HG03045 (cell line): ENCODE data around the gene BPTF.
A peak's percentile ranks its signal among the peaks of the same experiment; 100 is the strongest.
"Not testable (repeated sequence)": the region's sequence is repeated elsewhere in the genome, so short reads cannot be mapped to it uniquely, and the experiment has no call there.

ENCODE experiments used
- ATAC-seq: cut with Tn5 transposase; IDR thresholded peaks from one replicate; pipeline ENCODE4 v1.9.1; 2021; ENCODE audit warnings: mild to moderate bottlenecking, moderate library complexity; ENCODE audit not compliant: unreplicated experiment

The BPTF gene

GRCh38 chr17:67824735-67825626 lies at the start of gene BPTF:
BPTF (plus strand) TSS chr17:67825503; CDS start chr17:67825725, 222 bp downstream.
- ATAC-seq: peak; percentile 88

GRCh38 chr17:67779098-67779672 lies 46.1 kb upstream of the BPTF start:
- ATAC-seq: no peak

DNA sequence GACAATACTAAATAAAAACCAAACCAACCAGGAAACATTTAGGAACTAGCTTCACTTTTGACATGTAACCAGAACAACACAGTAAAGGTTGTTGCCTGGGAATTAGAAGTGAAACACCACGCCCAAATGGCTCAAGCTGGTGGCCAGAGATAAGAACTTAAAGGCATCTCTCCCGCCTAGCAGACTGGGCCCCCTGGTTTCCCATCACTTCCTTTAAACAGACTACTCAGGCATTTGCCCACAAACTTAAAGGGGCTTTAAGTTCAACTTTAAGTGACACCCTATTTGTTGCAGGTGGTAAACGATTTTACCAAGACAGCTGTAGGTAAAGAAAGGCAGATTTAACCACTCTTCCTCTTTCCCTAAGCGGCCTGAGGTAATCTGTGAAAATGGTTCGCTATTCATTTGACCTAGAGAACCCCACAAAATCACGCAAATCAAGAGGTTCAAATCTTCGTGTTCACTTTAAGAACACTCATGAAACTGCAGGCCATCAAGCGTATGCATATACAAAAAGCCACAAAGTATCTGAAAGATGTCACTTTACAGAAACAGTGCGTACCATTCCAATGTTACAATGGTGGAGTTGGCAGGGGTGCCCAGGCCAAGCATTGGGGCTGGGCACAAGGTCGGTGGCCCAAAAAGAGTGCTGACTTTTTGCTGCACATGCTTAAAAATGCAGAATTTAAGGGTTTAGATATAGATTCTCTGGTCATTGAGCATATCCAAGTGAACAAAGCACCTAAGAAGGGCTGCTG lies 40.8 kb upstream of the BPTF start:
- ATAC-seq: no peak

- no peak for ATAC-seq
These were observed 40.2 kb upstream of the BPTF start for GRCh38 chr17:67785122-67785477.

DNA sequence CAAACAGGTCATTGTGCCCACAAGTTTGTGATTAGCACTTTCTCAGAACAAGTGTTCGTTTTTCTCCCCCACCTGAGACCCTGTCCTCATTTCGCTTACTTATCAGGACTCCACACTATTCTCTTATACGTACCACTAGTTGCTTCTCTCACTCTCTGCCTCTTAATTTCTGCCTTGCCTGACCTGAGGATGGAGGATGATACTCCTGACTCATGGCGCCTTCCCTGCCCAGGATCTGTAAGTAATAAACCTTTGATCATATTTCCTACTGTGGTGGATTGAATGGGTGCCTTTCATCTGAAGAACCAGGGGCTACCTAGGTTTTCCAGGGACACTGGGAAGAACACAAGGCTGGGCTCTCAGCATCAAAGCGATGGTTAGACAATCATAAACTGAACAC lies 39.8 kb upstream of the BPTF start:
- ATAC-seq: no peak

DNA sequence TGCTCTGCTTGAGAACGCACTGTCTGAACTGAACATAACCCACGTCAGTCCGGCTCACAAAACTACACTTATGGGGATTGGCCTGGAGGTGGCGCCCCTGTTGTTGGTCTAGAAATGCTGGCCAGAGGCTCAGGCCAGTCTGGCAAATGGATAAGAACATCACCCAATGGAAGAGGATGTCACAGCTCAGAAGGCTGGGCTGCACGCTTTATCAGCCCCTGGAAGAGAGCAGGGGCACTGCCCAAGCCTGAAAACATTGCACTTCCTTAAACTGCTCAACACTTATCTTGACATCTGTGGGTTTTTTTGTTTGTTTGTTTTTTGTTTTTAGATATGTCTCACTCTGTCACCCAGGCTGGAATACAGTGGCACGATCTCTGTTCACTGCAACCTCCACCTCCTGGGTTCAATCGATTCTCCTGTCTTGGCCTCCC lies 24.8 kb upstream of the BPTF start:
- no peak for ATAC-seq

DNA sequence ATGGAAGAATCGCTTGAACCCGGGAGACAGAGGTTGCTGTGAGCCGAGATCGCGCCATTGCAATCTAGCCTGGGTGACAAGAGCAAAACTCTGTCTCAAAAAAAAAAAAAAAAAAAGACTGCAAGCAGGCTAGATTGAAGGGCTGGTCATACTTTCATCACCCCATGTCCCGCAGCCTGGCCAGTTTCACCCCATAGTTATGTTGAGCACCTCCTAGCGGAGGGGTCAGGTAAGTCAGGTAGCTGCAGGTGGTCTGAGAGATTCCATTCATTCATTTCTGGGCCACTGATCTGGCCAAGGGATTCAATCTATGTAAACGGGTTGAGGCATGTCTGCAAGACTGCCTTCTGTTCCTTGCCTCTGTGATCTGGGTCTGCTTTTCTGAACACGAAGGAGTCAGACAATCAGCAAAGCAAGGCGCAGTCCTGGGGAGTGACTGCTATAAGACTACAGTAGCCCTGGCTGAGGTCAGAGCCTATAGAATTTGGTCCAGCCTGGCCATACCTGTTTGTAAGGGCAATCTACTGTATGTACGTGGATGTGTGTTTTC lies 23.6 kb upstream of the BPTF start:
- no peak for ATAC-seq

- no peak for ATAC-seq
These were observed 14.8 kb upstream of the BPTF start for GRCh38 chr17:67810464-67810863.

- ATAC-seq: not testable (repeated sequence)
These were observed 12.9 kb upstream of the BPTF start for GRCh38 chr17:67812380-67812779.

DNA sequence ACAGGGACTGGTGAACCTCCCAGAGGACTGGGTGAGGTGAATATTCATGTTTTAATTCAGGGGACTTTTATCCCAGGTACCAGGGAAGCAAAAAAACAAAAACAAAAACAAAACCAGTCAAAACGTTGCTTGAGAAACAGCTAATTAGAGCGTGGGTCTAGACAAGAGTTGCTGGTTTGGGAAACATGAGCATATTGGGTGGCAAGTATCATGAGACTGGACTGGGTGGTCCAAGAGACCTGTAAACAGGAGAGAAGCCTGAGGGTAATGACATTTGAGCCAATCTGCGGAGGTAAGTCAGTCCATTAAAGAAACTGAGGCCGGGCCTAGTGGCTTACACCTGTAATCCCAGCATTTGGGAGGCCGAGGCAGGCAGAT lies 11.5 kb upstream of the BPTF start:
- ATAC-seq: peak; percentile 7

GRCh38 chr17:67818110-67819002 lies 6.9 kb upstream of the BPTF start:
- ATAC-seq: no peak

GRCh38 chr17:67819722-67820121 lies 5.6 kb upstream of the BPTF start:
- ATAC-seq: no peak

- no peak for ATAC-seq
These were observed 3.4 kb upstream of the BPTF start for GRCh38 chr17:67821871-67822367.

- peak; percentile 46 for ATAC-seq
These were observed 611 bp downstream of the BPTF start for GRCh38 chr17:67825627-67826601.

DNA sequence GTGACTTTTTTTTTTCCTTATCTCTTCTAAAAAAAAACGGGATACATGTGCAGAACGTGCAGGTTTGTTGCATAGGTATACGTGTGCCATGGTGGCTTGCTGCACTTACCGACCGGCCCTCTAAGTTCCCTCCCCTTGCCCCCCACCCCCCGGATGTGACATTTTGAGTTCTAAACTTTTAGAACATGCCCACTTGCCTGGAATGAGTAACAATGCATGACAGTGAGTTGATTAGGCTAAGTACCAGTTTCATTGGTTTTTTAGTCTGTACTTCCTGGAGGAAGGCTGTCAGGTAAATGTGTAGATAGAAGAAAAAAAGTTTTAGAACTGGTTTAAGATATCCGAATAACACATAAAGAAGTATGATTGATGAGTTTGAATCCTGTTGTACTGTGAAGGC lies 4.0 kb downstream of the BPTF start:
- no peak for ATAC-seq

DNA sequence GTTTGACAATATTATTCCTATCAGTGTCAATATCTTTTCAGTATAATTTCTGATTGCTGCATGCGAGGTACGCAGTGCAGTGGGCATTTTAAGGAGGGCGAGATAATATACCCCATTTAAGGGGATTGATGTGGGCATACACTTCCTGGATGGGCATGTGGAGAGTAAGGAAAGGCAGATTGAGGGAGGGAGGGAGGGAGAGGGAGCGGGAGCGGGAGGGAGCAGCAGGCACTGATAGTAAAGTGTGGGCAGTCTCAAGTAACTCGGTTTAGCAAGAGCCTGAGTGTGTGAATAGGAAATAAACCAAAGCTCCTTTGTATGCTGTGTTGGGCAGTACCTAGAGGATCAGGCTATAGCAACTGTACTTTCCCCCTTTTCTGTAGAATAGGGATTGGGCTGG lies 5.1 kb downstream of the BPTF start:
- ATAC-seq: no peak

GRCh38 chr17:67831268-67831667 lies 6.0 kb downstream of the BPTF start:
- no peak for ATAC-seq

DNA sequence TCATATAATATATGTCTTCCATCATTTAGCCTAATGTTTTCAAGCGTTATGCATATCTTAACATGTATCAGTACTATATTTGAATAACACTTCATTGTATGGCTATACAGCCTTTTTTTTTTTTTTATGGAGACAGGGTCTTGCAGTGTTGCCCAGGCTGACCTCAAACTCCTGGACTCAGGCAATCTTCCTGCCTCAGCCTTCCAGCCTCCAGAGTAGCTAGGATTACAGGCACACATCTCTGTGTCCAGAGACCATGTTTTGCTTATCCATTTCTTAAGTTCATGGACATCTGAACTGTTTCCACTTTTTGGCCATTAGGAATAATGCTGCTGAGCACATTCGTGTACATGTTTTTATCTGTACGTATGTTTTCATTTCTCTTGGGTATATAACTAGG lies 7.8 kb downstream of the BPTF start:
- no peak for ATAC-seq

GRCh38 chr17:67833946-67834631 lies 8.8 kb downstream of the BPTF start:
- ATAC-seq: no peak
